Breast epithelium (tissue), 3 donors: Measurements from ENCODE around the gene RALGPS1.

ENCODE experiments used
- POLR2AphosphoS5 ChIP-seq, 3 donors: sonication (generic); formaldehyde crosslinking; IDR thresholded peaks; one replicate each; pipeline ENCODE4 v1.6.1; 2017; ENCODE audit warnings: antibody characterized with exemption in 3 of 3
- TF ChIP-seq, protein P1 (sequence below), 3 donors: fragments of 450-650 bp; IDR thresholded peaks; one replicate each; pipeline ENCODE4 v1.5.1; 2016 to 2017; ENCODE audit warnings: antibody characterized with exemption in 3 of 3, mild to moderate bottlenecking in 3 of 3, moderate library complexity in 3 of 3

DNA sequence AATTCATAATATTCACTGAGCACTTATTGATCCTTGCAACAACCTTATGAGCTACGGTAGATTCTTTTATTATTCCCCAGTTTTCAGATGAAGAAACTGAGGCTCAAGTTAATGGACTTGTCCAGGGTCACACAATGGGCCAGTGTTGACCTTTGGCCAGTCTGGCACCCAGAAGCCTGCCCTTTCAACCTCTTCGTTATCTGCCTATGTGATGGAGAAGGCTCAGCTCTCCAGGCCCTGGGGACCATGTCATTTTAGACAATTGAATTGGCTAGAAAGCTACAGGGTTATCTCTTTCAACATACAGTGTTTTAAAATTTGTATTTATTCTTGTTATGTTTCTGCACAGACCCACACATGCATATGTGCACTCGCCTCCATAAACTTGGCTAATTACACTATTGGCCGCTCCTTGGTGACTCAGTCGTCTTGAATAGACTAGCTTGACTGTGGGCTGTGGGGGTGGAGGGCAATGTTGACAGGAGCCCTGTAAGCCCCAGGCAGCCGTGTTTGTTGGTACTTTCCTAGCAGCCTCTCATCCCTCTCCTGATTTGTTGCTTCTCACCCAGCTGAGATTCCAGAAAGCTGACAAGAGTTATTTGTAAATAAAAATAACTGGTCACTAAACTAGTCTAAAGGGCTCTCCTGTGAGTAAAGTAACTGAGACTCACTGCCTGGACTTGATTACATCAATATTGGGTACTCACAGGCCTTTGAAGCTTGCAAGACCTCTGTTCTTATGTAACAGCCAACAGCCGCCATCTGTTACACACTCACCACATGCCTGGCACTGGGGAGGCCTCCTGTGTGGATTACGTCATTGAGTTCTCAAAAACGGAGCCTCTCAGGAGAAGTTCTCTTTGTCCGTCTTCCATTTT lies 216.3 kb downstream of the RALGPS1 start:
- TF ChIP-seq, protein P1, sequence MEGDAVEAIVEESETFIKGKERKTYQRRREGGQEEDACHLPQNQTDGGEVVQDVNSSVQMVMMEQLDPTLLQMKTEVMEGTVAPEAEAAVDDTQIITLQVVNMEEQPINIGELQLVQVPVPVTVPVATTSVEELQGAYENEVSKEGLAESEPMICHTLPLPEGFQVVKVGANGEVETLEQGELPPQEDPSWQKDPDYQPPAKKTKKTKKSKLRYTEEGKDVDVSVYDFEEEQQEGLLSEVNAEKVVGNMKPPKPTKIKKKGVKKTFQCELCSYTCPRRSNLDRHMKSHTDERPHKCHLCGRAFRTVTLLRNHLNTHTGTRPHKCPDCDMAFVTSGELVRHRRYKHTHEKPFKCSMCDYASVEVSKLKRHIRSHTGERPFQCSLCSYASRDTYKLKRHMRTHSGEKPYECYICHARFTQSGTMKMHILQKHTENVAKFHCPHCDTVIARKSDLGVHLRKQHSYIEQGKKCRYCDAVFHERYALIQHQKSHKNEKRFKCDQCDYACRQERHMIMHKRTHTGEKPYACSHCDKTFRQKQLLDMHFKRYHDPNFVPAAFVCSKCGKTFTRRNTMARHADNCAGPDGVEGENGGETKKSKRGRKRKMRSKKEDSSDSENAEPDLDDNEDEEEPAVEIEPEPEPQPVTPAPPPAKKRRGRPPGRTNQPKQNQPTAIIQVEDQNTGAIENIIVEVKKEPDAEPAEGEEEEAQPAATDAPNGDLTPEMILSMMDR (IDR thresholded peaks at IDR 0.05) = no peak
- peak; percentile 40 to 86 (median 74) for TF ChIP-seq POLR2AphosphoS5 (IDR thresholded peaks at IDR 0.05)
